ENCODE results near the gene RRP1.
A peak's percentile ranks its signal among the peaks of the same experiment; 100 is the strongest.

The RRP1 gene, protein sequence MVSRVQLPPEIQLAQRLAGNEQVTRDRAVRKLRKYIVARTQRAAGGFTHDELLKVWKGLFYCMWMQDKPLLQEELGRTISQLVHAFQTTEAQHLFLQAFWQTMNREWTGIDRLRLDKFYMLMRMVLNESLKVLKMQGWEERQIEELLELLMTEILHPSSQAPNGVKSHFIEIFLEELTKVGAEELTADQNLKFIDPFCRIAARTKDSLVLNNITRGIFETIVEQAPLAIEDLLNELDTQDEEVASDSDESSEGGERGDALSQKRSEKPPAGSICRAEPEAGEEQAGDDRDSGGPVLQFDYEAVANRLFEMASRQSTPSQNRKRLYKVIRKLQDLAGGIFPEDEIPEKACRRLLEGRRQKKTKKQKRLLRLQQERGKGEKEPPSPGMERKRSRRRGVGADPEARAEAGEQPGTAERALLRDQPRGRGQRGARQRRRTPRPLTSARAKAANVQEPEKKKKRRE

DNA sequence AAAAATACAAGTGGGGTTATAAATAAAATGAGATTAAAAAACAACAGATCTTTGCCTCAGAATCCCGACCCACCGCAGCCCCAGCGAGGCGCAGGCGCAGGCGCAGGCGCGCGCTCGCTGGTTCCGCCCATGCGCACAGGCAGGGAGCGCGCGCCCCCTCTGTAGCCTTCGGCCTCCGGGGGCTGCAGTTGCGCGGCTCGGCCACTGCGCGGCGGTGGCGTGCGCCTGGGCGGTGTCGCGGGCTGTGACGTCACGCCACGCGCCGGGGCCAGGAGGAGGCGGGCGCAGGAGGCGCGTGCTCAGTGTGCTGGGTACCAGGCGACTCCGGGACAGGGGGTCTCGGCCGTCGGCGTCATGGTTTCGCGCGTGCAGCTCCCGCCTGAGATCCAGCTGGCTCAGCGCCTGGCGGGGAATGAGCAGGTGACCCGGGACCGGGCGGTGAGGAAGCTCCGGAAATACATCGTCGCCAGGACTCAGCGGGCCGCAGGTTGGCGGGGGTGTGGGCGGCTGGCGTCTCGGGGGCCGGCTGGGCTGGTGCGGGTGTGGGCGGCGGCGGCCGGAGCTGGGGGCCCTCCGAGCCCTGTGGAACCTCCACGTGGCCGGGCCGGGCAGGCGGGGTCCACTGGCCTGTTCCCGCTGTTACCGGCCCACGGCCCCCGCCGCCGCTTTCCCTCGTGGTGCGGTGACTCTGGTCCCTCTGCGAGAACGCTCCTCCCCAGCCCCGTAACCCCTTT is at the start of gene RRP1:
Gene RRP1 (plus strand): TSS at position 302 of the 734 bp plus-strand sequence. CDS start 53 bp downstream, at position 355.
- DNase-seq (ENCODE audit: low read depth), result peak; percentile 83

DNA sequence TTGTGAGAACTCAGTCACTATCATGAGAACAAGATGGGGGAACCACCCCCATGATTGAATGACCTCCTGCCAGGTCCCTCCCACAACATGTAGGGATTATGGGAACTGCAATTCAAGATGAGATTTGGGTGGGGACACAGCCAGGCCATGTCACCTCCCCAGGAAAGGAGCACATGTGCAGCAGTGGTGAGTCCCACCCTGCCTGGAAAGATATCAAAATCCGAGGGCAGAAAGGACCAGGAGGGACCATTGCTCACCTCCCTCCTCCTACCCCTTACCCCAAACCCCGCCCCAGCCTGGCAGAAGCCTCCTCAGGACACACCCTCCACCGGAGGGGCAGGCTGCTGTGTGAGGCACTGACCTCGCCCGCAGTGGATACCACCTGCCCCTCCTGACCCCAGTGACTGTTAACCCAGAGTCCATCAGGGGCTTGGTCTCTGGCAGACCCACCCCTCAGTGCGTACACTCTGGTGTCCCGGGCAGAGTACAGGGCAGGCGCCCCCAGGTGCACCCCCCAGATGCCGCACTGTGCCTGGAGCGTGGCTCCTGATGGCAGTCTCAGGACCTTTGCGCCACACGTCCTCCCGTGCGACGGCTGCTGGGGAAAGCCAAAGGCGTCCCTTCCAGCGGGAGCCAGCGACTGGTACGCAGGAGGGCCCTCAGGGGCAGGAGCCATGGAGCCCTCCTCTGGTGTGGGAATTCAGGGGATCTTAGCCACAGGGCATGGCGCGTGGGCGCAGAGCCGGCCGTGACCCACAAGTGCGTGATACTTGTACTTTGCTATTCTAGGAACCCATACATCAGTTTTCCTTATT is 49.5 kb upstream of the RRP1 start:
- DNase-seq (ENCODE audit: low read depth), result no peak

DNA sequence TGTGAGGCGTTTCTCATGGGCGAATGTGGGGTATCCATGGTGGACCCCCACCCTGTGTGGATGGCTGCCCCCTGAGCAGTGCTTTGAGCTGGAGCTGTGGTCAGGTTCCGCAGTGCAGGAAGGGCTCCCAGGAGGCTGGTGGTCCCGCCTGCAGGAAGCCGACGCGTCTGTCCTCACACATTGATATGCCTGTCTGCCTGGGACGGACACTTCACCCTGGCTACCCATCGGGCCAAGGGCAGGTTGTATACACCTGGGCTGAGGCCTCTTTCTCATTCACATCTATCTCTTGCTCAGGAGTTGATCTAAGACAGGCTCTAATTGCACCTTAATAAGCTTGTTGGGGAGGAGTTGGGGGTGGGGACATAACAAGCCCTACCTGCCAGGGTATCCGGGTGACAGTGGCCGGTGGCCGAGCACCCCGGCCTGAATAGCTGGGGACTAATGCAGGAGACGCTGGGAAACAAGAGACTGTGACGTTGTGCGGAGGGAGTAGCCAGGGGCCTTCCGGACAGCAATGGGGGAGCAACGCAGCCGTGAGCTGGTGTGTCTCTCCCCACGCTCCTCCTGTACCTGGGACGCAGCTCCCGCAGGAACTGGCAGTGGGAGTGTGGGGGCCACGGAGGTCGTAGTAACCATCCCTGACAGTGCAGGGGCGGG is 48.8 kb upstream of the RRP1 start:
- no peak for DNase-seq (ENCODE audit: low read depth)

DNA sequence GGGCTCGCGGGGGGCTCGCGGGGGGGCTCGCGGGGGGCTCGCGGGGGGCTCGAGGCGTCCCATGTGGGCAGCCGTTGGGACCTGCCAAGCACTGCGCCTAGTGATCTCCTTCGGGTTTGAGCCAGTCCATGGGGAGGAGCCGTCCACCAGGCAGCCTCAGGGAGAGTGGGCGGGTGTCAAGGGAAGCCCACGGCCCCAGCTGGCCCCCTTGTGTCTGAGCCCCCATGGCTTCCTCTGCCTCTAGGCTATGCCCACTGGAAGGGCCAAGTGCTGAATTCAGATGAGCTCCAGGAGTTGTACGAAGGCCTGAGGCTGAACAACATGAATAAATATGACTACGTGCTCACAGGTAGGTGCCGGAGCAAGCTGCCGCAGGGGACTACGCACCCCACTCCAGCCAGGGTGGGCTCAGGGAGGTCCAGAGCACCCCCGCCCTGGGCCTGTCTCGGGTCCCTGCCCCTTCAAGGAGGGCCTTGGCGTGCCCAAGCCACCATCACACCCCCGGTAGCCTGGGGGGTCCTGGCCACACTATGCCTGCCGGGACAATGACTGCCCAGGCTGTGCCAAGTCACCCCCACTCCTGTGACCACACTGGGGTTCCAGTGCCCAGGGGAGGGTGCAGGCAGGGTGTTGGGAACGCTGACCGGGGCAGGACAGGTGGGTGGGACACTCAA is 47.8 kb upstream of the RRP1 start:
- no peak for DNase-seq (ENCODE audit: low read depth)

DNA sequence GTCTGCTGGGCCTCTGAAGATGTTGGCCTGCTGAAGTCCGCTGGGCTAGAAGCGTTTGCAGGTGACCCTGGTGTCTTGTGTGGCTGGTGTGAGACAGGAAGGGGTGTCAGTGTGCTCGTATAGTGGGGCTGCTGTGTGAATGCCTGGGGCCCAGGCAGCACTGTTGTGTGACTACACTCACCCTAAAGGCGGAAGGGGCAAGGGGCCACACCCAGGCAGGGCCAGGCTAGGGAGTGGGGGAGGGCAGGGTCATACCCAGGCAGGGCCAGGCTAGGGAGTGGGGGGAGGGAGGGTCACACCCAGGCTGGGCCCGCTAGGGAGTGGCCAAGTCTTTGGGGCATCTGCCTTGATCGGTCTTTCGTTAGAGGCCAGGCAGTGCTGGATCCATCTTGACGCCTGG is 45.4 kb upstream of the RRP1 start:
- no peak for DNase-seq (ENCODE audit: low read depth)

DNA sequence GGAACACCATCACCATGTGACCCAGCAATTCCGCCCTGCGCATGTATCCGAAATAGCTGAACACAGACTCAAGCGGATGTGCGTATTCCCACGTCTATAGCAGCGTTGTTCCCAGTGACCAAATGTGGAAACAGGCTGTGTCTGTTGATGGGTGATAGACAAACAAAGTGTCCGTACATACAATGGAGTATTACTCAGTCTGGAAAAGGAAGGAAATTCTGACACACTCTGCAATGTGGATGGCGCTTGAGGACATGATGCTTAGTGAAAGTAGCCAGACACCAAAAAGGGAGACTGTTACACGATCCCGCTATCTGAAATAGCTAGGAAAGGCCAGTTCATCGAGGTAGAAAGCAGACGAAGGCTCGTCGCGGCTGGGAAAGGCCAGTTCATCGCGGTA is 44.7 kb upstream of the RRP1 start:
- no peak for DNase-seq (ENCODE audit: low read depth)

DNA sequence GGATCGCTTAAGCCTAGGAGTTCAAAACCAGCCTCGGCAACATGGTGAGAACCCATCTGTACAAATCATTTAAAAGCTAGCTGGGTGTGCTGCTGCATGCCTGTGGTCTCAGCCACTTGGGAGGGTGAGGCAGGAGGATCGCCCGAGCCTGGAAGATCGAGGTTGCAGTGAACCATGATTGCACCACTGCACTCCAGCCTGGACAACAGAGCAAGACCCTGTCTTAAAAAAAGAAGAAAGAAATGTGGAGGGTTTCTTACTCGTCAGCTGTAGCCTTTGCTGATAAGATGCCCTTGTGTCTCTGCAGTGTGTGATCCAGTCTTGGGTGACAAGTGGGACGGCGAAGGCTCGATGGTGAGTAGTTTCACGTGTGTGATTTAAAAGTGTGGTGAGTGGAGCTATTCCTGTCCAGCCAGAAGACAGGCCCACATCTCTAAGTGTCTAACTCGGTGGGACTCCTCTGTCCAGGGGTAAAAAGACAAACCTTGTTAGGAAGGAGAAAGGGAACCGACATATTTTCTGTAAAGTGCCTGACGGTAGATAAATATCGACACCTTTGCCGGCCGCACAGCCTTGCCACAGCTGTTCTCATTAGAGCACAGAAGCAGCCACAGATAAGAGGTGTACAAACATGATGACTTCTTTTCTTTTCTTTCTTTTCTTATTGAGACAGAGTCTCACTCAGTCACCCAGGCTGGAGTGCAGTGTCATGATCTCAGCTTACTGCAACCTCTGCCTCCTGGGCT is 43.4 kb upstream of the RRP1 start:
- DNase-seq (ENCODE audit: low read depth), result no peak

DNA sequence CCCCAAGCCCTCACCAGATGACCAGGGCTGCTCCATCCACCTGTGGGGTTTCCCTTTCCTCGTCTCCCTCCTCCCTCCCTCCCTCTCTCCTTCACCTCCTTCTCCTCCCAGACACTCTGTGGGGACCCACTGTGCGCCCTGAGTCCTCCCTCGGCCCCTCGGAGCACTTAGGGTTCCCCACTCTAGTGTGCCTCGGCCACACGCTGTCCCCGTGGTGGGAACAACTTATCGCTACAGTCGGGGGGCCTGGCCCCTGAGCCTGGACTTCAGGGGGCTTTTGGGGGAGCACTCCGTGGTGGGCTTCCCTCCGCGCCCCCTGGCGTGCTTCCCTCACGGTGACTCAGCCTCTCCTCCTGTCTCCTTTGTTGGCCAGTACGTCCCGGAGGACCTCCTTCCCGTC is 40.8 kb upstream of the RRP1 start:
- no peak for DNase-seq (ENCODE audit: low read depth)

DNA sequence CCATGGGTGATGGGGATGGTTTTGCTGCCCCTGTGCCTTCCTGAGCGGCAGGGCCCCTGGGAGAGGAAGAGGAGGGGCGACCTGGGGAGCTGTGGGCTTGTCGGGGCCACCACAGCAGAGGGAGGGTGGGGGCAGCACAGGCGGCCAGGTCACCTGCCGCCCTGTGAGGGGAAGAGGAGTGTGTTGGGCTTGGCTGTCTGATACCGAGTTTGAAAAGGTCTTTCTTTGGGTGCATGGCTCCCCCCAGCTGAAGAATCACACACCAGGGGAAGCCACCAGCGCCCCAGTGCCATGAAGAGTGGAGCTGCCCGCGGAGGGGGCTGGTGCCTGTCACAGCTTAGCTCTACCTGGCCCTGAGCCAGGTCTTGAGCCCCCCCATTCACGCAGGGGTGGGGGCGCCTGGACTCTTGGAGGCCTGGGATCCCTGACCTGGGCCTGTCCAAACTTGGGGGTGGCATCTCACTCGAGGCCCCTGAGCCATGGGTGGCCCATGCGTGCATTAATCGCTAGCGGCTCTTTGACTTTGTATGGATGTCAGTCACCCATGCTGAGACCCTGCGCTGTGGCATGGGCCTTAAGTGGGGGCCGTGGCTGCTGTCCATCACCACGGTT is 39.6 kb upstream of the RRP1 start:
- no peak for DNase-seq (ENCODE audit: low read depth)

DNA sequence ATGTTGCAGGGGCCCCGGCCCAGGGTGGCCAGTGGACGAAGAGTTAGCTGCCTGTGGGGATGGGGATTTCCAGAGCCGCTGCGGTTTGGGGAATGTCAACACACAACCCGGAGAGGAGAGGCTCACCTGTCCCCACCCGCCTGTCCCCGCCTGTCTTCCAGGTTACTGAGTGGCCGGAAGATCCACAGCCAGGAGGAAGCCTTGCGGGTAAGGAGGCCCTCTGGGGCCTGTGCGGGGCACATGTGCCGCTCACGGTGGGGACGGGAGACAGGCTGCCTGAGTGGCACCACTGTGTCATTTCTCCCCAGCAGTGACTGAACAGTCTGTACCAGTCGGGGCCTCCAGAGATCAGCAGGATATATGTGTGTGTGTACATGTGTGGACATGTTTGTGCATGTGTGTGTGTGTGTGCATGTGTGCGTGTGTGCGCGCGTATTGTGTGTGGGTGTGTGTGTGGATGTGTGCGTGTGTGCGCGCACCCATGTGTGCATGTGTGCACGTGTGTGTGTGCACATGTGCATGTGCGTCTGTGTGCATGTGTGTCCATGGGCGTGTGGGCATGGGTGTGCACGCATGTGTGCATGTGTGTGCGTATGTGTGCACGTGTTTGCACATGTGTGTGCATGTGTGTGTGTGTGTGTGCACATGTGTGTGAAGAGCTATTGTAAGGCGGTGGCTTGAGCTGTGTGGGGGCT is 38.9 kb upstream of the RRP1 start:
- no peak for DNase-seq (ENCODE audit: low read depth)

DNA sequence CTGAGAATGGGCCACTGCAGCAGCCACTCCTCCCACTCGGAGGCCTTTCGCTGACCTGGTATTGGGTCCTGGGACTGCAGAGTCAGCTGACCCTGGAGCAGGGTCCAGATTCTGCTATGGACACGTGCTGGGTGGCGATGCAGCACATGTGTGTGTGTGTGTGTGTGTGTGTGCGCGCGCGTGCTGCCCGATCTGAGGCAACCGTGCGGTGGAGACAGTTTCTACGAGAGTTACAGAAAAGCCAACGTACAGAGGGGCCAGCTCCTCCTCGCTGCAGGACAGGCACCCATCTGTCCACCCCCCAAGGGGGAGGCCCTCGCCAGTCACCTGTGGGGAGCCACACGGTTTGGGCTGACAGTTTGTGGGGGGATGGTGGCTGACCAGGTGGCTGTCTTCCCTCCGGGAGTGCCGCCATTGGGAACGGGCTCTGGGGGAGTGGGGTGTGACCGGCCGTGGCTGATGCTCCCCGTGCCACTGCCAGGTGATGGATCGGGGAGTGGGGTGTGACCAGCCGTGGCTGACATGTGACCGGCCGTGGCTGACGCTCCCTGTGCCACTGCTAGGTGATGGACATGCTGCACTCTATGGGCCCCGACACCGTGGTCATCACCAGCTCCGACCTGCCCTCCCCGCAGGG is 37.3 kb upstream of the RRP1 start:
- DNase-seq (ENCODE audit: low read depth), result no peak

DNA sequence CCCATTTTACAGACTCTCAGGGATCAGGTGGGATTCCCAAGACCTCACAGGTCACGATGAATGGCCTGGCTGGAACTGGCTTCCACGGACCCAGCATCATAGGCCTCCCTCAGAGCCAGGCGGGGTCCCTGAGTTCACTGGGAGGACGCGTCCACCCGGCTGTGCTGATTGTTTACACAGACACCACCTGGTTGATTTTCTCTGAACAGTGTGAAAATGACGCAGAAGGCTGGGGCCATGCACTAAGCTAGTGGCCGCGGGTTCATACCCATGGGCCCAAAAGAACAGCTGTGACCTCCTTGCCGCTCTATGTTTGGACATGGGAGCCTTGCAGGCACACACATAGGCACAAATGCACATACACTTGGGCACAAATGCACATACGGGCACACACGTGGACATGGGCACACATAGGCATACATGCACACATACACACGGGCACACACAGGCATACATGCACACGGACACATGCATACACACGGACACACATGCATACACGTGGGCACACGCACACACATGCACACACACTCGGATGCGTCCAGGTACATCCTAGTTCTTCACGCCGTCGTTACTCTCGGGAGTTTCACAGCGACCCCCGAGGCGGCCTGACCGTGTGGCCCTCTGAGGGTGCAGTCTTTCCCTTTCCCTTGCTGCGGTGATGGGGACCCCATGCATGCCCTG is 36.5 kb upstream of the RRP1 start:
- DNase-seq (ENCODE audit: low read depth), result no peak

DNA sequence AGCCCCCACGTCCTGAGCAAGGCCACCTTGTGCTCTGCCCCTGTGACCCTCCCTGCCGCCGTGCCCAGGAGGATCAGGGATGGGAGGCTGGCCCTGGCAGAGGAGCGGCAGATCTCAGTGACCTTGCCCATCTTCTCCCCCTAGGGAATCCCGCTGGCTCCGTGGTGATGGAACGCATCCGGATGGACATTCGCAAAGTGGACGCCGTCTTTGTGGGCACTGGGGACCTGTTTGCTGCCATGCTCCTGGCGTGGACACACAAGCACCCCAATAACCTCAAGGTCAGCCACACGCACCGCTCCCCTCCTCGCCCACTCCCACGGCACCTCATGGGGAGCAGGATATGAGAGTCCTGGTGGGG is 36.0 kb upstream of the RRP1 start:
- no peak for DNase-seq (ENCODE audit: low read depth)

DNA sequence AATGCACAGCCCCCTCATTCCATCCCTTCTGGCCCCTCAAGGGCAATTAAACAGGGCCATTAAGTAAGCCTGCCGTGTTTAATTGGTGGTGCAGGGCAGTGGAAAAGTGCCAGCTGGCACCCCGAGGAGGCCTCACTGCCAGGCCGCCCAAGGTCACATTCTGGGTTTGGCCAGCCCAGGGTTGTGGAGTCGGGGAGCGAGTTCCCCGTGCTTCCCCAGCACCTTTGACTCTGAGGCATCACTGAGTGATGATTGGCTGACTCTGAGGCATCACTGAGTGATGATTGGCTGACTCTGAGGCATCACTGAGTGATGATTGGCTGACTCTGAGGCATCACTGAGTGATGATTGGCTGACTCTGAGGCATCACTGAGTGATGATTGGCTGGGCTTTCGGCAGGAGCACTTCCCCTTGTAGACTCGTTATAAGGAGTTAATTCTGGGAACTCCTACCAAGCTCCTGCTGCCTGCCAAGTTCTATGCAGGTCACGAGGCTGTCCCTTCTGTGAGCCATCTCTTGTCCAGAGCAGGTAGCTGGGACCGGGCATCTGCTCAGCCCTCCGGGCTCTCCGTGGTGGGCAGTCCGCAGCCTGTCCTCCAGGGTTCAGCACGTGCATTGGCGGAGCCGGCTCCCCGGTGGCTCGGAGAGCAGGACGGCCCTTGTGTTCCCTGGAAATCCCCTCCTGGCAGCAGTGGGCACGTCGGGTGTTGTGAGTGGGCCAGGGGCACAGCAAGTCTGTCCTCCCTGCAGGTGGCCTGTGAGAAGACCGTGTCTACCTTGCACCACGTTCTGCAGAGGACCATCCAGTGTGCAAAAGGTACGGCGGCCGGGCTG is 34.2 kb upstream of the RRP1 start:
- DNase-seq (ENCODE audit: low read depth), result no peak

DNA sequence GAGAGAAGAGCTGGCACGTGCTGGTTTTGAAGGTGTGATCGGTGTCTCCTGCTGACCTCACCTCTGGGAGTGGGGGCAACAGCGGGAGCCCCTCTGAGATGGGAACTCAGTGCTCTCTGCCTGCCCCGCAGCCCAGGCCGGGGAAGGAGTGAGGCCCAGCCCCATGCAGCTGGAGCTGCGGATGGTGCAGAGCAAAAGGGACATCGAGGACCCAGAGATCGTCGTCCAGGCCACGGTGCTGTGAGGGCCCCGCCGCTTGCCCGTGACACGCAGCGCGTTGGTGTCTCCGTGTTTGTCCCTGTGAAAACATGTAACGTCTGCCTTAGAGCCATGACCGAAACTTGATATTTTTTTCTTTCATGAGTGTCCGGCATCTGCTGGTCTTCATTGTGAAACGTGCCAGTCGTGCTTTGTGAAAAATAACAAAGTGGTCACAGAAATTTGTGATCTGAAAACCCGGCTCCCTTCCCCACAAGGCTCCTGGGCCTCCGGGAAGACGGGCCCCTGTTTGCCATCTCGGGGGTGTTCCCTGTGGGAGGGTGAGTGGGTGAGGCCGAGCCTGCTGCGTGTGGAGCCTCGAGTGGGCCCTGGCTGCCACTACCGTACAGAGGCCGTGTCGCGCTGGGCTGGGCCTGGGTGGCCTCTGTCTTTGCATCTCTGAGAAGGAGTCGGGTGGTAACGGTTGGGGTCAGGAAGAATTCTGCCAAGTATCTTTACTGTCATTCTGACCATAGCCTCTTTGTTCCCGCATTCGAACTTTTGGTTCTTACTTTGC is 33.4 kb upstream of the RRP1 start:
- DNase-seq (ENCODE audit: low read depth), result no peak

DNA sequence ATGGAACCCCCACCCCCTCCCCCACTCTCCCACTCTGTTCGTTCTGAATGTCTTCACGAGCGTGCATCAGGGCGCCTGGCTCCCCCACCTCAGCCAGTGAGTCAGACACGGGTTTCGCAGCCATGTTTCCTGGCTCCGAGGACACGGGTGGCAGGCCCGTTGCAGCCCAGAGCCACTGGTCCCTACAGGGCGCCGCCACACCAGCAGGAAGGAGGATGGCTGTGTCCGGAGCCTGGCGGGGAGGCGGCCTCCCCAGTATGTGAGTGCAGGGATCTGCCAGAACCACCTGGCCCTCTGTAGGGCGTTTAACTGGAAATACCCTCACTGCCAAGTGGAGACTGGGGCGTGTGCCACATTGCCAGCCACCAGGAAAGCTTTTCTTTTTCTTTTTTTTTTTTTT is 31.8 kb upstream of the RRP1 start:
- DNase-seq (ENCODE audit: low read depth), result no peak

DNA sequence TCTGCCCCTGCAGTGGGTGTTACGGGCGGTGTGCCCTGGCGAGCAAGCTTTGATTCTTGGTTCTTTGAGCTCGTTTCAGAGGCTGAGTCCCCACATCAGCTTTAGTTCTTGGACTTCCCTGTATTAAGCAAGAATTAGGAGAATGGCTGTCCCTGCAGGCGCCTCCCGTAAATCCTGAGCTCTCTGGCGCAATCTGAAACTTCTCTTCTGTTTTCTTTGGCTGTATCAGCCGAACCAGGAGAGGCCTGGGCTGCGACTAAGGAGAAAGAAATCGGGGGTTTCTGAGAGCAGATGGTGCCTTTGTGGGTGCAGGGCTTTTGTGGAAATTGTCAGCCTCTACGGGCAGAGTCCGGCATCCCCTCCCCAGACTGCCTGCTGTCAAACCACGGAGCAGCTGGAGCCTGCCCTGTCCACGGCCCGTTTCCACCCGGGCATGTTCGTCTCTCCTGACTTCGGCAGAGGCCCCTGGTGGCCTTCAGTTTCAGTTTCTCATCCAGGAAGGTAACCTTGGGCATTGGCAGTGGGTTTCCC is 31.2 kb upstream of the RRP1 start:
- DNase-seq (ENCODE audit: low read depth), result no peak
